Cerebellar nuclear complex (tissue), 1 donor: ENCODE results near the gene LAMA5.

Experiments used
- DNase-seq, 2 experiments: peaks; one replicate each; lab custom pipeline; 2025; lab: John Stamatoyannopoulos, UW

LAMA5 gene

GRCh38 chr20:62317167-62317655, 49.9 kb downstream of the LAMA5 start:
- DNase-seq = no peak

- DNase-seq = peak; percentile 18 to 41
These were observed 50.6 kb downstream of the LAMA5 start for GRCh38 chr20:62316331-62317166.

DNA sequence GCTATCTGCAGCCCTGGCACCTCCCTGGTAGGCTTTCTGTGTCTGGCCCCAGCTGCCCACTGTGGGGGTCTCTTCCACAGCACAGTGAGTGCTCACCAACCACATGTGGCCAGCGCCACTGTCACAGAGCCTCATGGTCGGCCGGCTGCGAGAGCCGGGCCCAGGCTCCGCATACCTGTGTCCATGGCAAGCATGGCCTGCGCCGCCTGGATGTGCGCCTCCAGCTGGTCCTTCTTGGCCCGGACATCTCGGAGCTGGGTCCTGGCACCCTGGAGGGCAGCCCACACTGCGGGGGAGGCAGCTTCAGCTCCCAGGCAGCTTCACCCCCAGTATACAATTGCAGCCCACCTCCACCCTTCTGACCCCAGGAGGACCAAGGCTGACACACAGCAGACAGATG, 51.3 kb downstream of the LAMA5 start:
- DNase-seq = no peak

- no peak for DNase-seq
These were observed 52.3 kb downstream of the LAMA5 start for GRCh38 chr20:62314711-62315302.

DNA sequence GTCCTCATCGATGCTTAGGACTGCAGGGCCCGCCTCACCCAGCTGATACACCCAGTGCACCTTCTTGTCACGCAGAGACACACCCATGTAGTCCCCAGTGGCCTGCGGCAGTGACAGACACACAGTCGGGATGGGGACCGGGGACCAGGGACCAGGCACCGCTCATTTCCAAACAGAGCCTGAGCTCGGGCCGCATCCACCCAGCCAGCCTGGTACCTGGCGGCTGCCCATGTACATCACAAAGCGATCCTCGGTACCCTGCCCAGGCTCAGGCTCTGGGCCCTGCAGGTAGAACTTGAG, 52.8 kb downstream of the LAMA5 start:
- no peak for DNase-seq

DNA sequence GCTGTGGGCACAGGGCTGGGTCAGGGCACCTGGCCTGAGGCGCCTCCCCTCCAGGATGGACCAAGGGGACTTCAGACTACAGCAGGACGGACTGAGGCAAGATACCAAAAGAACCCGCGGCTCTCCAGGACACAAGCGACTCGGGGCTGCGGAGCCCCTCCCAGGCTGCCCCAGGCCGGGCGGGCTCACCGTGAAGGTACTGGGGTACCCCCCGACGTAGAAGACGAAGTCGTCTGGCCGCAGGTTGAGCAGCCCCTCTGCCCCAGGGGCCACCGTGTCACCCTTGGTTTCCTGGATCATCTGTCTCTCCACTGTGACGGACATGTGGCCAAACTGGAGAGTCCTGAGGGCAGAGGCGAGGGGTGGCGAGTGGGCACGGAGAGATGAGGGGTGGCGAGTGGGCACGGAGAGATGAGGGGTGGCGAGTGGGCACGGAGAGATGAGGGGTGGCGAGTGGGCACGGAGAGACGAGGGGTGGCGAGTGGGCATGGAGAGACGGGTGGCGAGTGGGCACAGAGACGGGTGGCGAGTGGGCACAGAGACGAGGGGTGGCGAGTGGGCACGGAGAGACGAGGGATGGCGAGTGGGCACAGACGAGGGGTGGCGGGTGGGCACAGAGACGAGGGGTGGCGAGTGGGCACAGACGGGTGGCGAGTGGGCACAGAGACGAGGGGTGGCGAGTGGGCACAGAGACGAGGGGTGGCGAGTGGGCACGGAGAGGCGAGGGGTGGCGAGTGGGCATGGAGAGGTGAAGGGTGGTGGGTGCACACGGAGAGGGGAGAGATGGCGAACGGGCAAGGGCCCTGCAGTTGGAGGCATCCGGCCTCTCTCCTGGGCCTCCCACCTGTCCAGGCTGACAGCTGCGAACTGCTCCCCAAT, 53.4 kb downstream of the LAMA5 start:
- DNase-seq = no peak

- no peak for DNase-seq
These were observed 54.1 kb downstream of the LAMA5 start for GRCh38 chr20:62313021-62313420.

- no peak for DNase-seq
These were observed 54.5 kb downstream of the LAMA5 start for GRCh38 chr20:62312662-62312977.

DNA sequence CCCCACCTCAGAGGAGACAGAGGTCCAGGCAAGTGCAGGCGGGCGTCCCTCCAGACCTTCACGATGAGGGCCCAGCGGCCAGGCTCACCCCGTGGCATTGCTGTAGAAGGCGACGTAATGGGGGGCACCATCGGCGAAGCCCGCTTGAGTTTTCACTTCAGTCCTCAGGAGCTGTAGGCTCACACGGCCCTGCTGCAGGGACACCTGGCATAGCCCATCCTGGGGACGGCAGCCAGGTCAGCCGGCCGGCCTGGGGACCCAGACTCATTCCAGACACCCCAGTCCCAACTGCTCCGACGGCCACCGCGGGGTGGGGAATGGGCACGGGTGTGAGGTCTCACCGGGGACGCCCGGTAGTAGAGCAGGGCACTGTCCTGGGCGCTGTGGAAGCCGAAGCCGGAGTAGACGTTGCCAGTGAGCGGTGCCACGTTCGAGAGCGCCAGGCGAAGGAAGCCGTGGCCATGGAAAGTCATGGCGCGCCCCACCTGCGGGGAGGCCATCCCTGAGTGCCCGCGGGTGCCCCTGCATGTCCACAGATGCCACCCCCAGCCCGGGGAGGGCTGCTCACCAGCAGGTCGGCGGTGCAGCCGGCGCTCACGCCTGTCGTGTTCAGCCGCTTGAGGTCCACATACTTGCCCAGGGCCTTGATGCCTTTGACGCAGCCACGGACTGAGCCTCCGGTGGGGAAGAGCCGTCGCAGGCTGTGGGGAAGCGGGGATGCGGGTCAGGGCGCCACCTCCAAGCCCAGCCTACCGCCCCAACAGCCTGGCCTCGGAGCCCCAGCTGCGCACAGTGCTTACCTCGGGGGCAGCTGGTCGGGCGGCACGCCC, 55.1 kb downstream of the LAMA5 start:
- no peak for DNase-seq

DNA sequence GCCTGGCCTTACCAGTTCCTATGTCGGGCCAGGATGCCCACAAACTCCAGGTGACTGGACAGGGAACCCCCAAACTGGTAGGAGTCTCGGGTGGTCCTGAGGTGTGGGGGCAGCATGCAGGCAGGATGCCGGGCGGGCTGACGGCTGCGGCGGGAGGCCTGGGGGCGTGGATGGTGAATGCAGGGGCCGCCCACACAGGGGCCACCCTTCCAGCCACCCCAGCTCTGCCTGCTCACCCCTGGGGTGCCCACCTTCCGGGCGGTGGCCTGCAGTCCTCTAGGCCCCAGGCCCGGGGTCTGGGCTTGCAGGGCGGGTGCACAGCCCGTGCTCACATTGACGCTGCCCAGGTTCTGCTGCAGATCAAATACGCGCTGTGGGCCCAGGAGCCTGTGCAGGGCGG, 56.0 kb downstream of the LAMA5 start:
- no peak for DNase-seq

DNA sequence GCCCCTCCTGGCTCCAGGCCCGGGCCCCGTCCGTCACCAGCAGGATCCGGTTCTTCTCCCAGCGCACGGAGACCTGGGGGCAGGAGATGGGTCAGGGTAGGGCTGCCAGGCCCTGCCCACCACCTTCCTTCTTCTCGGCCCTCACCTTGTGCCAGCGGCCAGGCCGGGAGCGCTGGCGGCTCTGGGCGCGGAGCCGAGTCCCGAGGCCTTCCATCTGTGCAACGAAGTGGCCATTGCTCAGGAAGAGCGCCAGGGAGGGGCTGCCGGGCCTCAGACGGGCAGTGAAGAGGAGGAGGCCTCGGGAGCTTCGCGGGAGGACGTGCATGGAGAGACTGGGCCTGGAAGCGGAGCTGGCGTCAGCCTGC, 56.4 kb downstream of the LAMA5 start:
- DNase-seq = peak; percentile 26 to 45

GRCh38 chr20:62309947-62310756, 57.0 kb downstream of the LAMA5 start:
- DNase-seq = no peak

DNA sequence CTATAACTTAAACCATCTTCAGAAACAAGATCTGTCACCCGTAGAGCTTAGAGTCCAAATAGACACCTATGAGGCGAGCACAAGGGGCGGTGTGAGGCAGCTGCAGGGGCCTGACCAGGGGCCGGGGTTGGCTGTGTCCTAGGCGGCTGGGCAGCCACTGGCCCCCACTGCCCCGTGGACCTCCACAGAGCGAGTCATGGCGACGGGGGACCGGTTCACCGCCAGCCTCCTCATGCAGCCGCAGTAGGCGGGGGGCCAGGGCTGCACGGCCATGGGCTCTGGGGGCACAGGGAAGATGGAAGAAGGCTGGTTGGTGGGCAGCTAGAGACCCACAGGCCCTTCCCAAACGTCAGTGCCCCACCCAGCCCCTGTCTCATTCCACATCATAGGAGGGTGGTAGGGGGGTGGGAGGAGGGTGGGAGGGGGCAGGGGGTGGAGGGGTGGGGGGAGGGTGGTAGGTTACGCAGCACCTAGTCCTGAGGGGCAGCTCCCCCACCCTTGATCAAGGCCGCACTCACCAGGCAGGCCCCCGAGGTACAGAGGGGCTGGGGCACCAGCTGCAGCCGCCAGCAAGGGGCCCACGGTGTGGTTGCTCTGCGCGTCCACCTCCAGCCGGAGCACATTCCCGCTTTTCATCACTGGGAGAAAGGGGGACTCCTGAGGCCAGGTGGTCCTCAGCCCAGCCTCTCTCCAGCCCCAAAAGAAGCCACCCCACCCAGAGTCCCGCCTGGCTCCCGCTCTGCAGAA, 57.7 kb downstream of the LAMA5 start:
- DNase-seq = no peak

DNA sequence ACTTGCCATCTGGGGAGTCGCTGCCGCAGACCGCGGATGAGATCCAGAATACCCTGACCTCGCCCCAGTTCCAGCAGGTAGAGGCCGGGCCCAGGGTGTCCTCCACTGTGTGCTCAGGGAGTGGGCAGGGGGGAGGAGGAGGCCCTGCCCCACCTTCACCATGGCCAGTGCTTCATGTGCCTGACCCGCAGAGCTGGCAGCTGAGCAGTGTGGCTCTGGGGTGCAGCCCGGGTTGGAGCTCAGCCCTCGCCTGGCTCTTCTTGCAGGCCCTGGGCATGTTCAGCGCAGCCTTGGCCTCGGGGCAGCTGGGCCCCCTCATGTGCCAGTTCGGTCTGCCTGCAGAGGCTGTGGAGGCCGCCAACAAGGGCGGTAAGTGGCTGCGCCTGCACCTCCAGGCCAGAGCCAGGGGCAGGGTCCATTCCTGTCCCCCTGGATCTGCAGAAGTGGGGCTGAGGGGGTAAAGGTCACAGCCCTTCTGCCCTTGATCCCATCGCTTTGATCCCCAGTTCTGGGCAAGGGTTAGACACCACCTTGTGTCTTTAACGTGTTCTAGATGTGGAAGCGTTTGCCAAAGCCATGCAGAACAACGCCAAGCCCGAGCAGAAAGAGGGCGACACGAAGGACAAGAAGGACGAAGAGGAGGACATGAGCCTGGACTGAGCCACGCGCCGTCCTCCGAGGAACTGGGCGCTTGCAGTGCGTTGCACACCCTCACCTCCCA, 58.9 kb downstream of the LAMA5 start:
- peak; percentile 67 to 79 for DNase-seq

DNA sequence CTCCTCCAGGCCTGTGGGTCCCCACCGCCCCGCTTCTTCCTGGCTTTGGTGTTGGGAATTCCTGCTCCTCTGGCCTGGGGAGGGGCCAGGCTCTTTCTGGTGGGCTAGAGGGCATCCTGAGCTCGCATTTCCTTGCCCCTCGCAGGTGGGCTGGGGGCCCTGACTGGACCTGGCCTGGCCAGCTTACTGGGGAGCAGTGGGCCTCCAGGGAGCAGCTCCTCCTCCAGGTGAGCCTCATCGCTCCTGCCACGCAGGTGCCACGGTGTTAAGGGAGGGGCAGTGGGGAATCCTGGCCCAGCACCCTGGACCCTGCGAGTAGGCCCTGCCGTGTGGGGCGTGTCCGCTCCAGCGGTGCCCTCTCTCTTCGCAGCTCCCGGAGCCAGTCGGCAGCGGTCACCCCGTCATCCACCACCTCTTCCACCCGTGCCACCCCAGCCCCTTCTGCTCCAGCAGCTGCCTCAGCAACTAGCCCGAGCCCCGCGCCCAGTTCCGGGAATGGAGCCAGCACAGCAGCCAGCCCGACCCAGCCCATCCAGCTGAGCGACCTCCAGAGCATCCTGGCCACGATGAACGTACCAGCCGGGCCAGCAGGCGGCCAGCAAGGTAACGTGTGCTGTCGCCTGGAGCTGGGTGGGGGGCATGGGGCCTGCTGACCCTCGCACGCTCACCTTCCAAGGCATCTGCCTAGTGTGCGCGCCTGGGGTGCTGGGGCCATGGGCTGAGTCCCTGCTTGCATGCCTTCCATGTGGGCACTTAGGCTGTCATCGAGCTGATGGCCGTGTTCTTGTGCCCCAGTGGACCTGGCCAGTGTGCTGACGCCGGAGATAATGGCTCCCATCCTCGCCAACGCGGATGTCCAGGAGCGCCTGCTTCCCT, 59.6 kb downstream of the LAMA5 start:
- DNase-seq = peak in 1 of 2 experiments; percentile 72

DNA sequence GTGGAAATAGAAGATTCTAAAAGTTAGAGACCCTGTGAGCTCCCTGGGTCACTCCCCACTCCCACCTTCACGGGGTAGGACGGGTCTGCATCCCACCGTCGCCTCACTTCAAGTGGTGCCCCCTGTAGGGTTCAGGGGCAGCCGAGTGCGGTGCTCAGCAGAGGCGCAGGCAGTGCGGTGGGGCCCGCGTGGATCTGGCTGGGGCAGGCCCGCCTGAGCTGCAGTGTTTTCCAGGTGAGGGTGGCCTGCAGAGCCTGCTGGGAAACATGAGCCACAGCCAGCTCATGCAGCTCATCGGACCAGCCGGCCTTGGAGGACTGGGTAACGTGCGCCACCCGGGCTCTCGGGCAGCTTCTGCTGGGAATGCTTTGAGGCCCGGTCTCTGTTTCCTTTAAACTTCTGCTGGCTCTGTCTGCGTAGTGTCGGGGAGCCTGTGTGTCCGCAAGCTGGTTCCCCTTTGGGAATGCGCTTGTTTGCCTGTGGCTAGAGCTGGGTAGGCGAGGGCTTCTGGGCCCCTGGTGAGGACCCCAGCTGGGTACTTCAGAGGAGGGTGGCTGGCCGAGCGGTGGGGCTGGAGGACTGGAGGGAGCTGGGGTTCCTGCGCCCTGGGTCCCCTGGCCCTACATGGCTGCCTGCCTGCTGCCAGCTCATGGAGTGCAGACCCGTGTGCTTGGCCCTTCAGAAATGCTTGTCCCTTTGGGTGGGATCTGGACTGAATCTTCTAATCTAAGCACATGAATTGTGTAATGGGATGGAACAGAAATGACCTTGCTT, 60.5 kb downstream of the LAMA5 start:
- DNase-seq = no peak

DNA sequence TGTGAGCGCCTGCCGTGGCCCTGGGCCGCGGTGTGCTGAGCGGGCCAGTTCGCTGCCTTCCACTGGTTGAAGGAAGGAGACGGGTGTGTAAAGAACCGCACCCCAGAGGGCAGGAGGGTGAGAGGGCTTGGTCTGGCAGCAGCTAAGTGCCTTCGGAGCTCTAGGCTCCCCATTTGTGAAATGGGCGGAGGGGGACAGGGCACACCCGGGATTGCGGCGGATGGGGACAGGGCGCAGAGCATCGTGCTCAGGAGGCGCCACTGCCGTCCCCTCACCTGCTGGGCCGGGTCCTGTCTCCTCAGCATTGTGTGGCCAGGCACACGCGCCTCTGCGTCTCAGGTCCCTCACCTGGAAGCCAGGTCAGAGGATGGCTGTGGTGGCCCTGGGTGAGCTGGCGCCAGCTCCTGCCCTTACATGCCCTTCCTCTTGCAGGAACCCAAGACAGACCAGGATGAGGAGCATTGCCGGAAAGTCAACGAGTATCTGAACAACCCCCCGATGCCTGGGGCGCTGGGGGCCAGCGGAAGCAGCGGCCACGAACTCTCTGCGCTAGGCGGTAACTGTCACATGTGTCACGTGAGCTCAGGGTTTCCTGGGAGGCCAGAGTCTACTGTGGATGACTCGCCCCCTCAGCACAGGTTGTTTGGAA, 61.2 kb downstream of the LAMA5 start:
- DNase-seq = no peak
